ENCODE measurements around the gene AKAP13. TPM values are rescaled to one million over a fixed set of nuclear protein-coding genes. Genes with fewer than 3 reads are reported as not detected.
"Not testable (repeated sequence)": the region's sequence is repeated elsewhere in the genome, so short reads cannot be mapped to it uniquely, and the experiment has no call there.

AKAP13 gene
- total and polyA plus RNA-seq, 2 of the 8 experiments (the other 6 are each of a cell fraction or from before 2014, with no cell fraction given), result 14.0 to 46.2 TPM

- H3K27ac ChIP-seq (ENCODE audit: low read depth, low read length); H2BK15ac ChIP-seq (ENCODE audit: low read length); H3K9me3 ChIP-seq (ENCODE audit: insufficient read depth in 2 of 2, low read depth in 1 of 2, low read length in 1 of 2); H2AFZ ChIP-seq (ENCODE audit: low read length); H3K23ac ChIP-seq (ENCODE audit: insufficient read length); H3K4me3 ChIP-seq (ENCODE audit: extremely low read depth in 1 of 4, insufficient read depth in 2 of 4, low read depth in 3 of 4, low read length in 4 of 4); H3K4me2 ChIP-seq (ENCODE audit: insufficient read depth in 1 of 2, low read depth in 2 of 2, low read length in 2 of 2); H4K8ac ChIP-seq (ENCODE audit: extremely low read depth, insufficient read depth, low read length); H3K27me3 ChIP-seq (replicated peaks in 1 of 4; ENCODE audit: control insufficient read depth in 3 of 4, extremely low read depth in 1 of 4, insufficient read depth in 3 of 4, low read length in 3 of 4); H3K23me2 ChIP-seq (ENCODE audit: low read depth, low read length); H4K91ac ChIP-seq (replicated peaks; ENCODE audit: insufficient read length, low read length); H2AK5ac ChIP-seq (ENCODE audit: low read depth, low read length); H4K5ac ChIP-seq (ENCODE audit: insufficient read length, low read depth, low read length); H2BK12ac ChIP-seq (ENCODE audit: low read depth, low read length); H3K56ac ChIP-seq (replicated peaks; ENCODE audit: insufficient read length, low read depth, low read length); H3K18ac ChIP-seq (ENCODE audit: extremely low read depth, low read length); H3K14ac ChIP-seq (ENCODE audit: insufficient read length); H3K9ac ChIP-seq (replicated peaks in 1 of 4; ENCODE audit: extremely low read depth in 1 of 4, low read depth in 3 of 4, low read length in 3 of 4); H4K20me1 ChIP-seq (replicated peaks in 1 of 2; ENCODE audit: control insufficient read depth in 1 of 2, insufficient read depth in 2 of 2, low read length in 2 of 2); FAIRE-seq; H2BK5ac ChIP-seq (ENCODE audit: low read depth, low read length); H3K79me1 ChIP-seq (ENCODE audit: low read depth, low read length); H2BK120ac ChIP-seq (replicated peaks; ENCODE audit: low read depth, low read length); H3K36me3 ChIP-seq (ENCODE audit: control insufficient read depth in 2 of 4, insufficient read depth in 4 of 4, low read length in 3 of 4); H3K4me1 ChIP-seq (replicated peaks in 1 of 4; ENCODE audit: control insufficient read depth in 3 of 4, insufficient read depth in 4 of 4, low read length in 3 of 4); DNase-seq (ENCODE audit: low read depth in 1 of 2, low spot score in 2 of 2); POLR2A ChIA-PET (ENCODE audit: partially characterized antibody); CTCF ChIA-PET (ENCODE audit: partially characterized antibody); H2BK20ac ChIP-seq (ENCODE audit: low read length); H3K4ac ChIP-seq (replicated peaks; ENCODE audit: insufficient read length, low read depth, low read length): not testable (repeated sequence)
- peaks cover 3 to 61% of the 10 kb centered on the region in 2 experiments; a peak in 2 of 4 replicates for H3K79me2 ChIP-seq (ENCODE audit: control insufficient read depth in 1 of 2, insufficient read depth in 2 of 2, low read length in 2 of 2)
- WGBS, 2 experiments (ENCODE audit: extremely low coverage in 1 of 2, insufficient coverage in 1 of 2, insufficient read length in 1 of 2, insufficient replicate concordance in 2 of 2, low coverage in 1 of 2, low lambda C conversion rate in 2 of 2, missing lambda C conversion rate in 1 of 2), result 90% methylated on average over 7 of the region's 8 CpGs; no CpG with 5 or more reads in 1 of the 2 experiments
Measured at GRCh38 chr15:85441854-85442253, 61.5 kb downstream of the AKAP13 start.

Data from H1 (cell line).